ENCODE measurements around the gene MAPK11.

The MAPK11 gene

GRCh38 chr22:50307890-50308596 is 37.9 kb upstream of the MAPK11 start:
- no peak for DNase-seq

- no peak for DNase-seq
Measured at GRCh38 chr22:50306753-50307749, 36.9 kb upstream of the MAPK11 start, which contains the start of gene PLXNB2. Gene PLXNB2 (minus strand): TSS chr22:50307646. CDS start chr22:50290584, 17,062 bp downstream.

GRCh38 chr22:50305923-50306566 is 35.9 kb upstream of the MAPK11 start:
- DNase-seq = no peak

DNA sequence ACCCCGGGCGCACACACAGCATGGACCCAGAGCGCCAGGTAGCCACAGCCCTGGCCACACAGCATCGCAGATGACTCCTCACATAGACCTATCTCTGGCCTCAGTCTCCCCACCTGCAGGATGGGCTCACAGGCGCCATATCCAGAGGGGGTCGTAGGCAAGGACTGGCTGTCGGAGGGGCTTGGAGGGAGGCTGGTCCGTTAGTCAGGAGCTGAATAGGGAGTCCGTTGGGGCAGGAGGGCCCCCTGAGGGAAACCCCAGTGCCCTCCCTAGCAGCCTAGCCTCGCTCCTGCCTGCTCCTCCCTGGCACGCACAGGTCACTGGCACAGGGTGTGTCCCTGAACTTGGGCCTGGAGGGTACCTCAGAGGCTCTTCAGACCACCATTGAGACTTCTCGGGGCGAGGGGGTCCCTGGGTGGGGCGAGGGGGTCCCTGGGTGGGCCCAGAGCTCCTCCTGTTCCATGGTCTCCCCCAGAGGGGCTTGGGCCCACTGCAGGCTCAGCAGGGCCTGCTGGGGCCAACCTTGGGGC is 35.3 kb upstream of the MAPK11 start:
- DNase-seq = no peak

GRCh38 chr22:50304528-50305392 is 34.6 kb upstream of the MAPK11 start:
- no peak for DNase-seq

DNA sequence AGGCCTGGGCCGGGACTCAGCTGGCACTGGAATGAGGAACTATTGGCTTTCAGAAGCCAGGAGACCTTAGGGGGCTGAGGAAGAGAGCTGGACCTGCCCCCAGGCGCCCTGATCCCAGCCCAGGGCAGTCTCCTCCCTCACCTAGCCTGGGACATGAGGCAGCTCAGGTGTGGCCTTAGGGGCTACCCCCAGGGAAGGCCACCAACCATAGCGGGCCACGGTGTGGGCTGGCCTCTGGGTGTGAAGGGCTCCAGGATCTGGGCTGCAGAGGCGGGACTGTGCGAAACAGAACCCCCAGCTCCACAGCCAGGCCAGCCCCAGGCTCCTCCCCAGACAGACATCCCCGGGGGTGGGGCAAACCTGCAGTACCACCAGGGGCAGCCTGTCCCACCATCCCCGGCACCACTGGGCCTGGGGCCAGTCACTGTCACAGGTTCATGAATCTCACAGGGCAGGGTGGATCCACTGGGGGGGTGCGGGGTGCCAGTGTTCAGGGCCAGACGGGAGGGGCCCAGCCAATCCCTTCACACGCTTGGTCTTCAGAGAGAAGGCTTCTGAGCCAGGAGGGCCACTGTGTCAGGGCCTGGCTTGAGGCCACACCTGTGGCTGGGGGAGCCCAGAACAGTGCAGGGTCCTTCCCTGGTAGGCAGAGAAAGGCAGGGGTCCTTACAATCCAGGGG is 33.8 kb upstream of the MAPK11 start:
- DNase-seq = no peak

- DNase-seq = no peak
Measured at GRCh38 chr22:50303515-50303847, 33.3 kb upstream of the MAPK11 start.

GRCh38 chr22:50302564-50302963 is 32.4 kb upstream of the MAPK11 start:
- DNase-seq = no peak

DNA sequence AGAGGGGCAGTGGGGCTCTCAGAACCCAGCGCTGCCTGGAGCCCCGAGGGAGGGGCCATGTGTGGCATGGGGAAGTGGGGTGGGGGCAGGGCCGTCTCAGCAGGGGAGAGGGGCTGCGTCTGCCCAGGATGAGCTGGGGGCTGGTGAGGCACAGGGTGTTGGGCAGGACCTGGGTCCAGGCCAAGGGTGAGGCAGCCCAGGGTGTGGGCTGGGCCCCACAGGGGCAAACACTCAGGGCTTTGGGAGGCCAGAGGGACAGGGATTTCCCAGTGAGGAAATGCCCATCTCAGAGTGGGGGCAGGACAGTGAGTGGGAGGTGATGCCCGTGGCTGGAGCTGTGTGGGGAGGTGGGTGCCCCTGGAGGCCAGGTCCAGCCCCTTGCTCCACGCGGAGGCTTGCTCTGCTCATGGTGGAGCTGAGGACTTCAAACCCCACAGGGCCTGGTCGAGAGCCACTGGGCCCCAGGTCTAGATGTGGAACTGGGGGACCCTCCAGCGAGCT is 31.9 kb upstream of the MAPK11 start:
- DNase-seq = no peak

GRCh38 chr22:50301581-50301991 is 31.4 kb upstream of the MAPK11 start:
- DNase-seq = no peak

DNA sequence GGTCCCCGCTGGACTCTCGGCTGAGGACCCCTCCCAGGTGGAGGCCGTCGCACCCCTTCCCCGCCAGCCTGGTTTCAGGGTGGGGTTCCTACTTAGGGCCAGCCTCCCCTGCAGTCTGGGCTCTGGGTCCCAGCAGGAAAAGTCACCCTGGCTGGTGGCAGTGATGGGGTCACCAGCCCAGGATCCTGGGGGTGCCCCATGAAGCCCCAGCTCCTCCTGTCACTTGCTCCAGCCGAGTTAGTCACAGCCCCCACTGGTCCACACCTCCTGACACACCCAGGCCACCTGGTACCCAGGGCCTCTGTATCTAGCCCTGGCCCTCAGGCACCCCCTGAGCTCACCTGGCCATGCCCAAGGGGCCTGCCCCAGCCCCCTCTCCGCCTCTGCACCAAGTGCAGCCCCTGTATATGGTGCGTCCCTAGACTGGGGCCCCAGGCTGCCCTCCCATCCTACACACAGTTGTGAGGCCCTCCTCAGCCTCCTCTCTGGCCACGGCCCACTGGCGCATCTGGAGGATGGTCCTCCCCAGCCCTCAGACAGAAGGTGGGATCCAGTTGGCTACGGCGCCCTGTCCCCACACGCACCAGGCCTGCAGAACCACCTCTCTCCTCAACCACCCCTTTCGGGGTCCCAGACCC is 30.6 kb upstream of the MAPK11 start:
- DNase-seq = no peak

- DNase-seq = no peak
Measured at GRCh38 chr22:50299785-50300619, 29.8 kb upstream of the MAPK11 start.

GRCh38 chr22:50298937-50299784 is 29.0 kb upstream of the MAPK11 start:
- DNase-seq = no peak

- no peak for DNase-seq
Measured at GRCh38 chr22:50298266-50298637, 28.1 kb upstream of the MAPK11 start.

- no peak for DNase-seq
Measured at GRCh38 chr22:50297510-50298265, 27.5 kb upstream of the MAPK11 start.

- no peak for DNase-seq
Measured at GRCh38 chr22:50296658-50297490, 26.7 kb upstream of the MAPK11 start.

GRCh38 chr22:50294319-50294656 is 24.1 kb upstream of the MAPK11 start:
- no peak for DNase-seq
